ENCODE results near the gene PKNOX2. TPM values are rescaled to one million over a fixed set of nuclear protein-coding genes. Genes with fewer than 3 reads are reported as not detected.

PKNOX2 gene
- total RNA-seq, 1 donor, result under 0.01 TPM

DNA sequence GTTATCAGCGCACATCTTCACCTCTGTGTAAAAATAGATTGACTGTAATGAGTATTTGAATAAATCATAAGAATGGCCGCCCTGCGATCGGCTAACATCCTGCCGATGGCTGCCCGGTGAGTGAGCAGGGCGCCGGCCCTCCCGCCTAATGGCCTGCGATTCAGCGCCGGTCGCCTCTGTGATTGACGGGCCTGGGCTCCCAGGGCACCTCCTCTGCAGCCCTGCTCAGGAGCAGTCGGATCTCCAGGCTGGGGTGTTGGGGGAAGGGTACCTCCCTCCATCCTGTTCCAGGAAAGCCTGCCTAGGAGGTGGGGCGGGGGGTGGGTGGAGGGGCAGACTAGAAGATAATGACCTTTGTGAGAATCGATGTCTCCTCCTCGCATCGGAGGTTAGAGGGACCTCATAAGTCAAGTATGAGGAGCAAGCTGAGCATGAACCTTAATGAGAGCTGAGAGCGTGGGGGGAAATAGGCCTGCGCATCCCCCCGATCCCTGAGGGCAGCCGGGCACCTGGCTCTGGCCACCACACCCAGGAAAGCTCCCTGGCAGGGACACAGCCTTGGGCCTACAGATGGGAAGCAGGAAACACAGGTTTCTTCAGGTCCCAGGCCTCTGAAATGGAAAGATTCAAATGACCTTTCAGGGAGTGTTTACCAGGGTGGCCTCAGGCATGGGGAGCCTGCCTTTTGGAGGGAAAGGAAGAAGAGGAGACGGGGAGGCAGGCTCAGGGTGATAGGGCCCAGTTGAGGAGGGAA, 71.7 kb downstream of the PKNOX2 start:
- no peaks in the 10 kb centered on the region for H4K20me1 ChIP-seq (ENCODE audit: insufficient read depth, low read length)
- H3K27me3 ChIP-seq (ENCODE audit: insufficient read depth, low read length), result peaks cover 7% of the 10 kb centered on the region
- TF ChIP-seq CTCF (IDR thresholded peaks at IDR 0.05; ENCODE audit: extremely low read depth, low read depth, low read length), result no peak
- H3K4me3 ChIP-seq (ENCODE audit: insufficient read depth, low read length), result no peak overlapping the region
- no peak overlapping the region for H3K4me2 ChIP-seq (ENCODE audit: insufficient read depth, low read length)
- H3K9me3 ChIP-seq (ENCODE audit: low read depth, low read length), result no peaks in the 10 kb centered on the region
- no peaks in the 10 kb centered on the region for H3K4me1 ChIP-seq (ENCODE audit: insufficient read depth, low read length)
- no peaks in the 10 kb centered on the region for H3K79me2 ChIP-seq (ENCODE audit: insufficient read depth, low read length)
- no peak overlapping the region for H3K27ac ChIP-seq (ENCODE audit: low read depth, low read length)
- no peaks in the 10 kb centered on the region for H3K36me3 ChIP-seq (ENCODE audit: insufficient read depth, low read length)
- H2AFZ ChIP-seq (ENCODE audit: low read length), result no peak overlapping the region
- no peak for DNase-seq (ENCODE audit: insufficient read length, low spot score, missing footprints)

GRCh38 chr11:125239585-125240560, 75.3 kb downstream of the PKNOX2 start:
- H3K27me3 ChIP-seq (ENCODE audit: insufficient read depth, low read length), result no peaks in the 10 kb centered on the region
- H2AFZ ChIP-seq (ENCODE audit: low read length), result no peak overlapping the region
- H3K9me3 ChIP-seq (ENCODE audit: low read depth, low read length), result no peaks in the 10 kb centered on the region
- H3K4me1 ChIP-seq (ENCODE audit: insufficient read depth, low read length), result no peaks in the 10 kb centered on the region
- no peaks in the 10 kb centered on the region for H4K20me1 ChIP-seq (ENCODE audit: insufficient read depth, low read length)
- no peak overlapping the region for H3K4me2 ChIP-seq (ENCODE audit: insufficient read depth, low read length)
- no peaks in the 10 kb centered on the region for H3K79me2 ChIP-seq (ENCODE audit: insufficient read depth, low read length)
- no peak overlapping the region for H3K4me3 ChIP-seq (ENCODE audit: insufficient read depth, low read length)
- H3K27ac ChIP-seq (ENCODE audit: low read depth, low read length), result no peak overlapping the region
- no peak for TF ChIP-seq CTCF (IDR thresholded peaks at IDR 0.05; ENCODE audit: extremely low read depth, low read depth, low read length)
- H3K36me3 ChIP-seq (ENCODE audit: insufficient read depth, low read length), result no peaks in the 10 kb centered on the region
- no peak for DNase-seq (ENCODE audit: insufficient read length, low spot score, missing footprints)

GRCh38 chr11:125241104-125241503, 76.6 kb downstream of the PKNOX2 start:
- H3K79me2 ChIP-seq (ENCODE audit: insufficient read depth, low read length), result no peaks in the 10 kb centered on the region
- no peak for TF ChIP-seq CTCF (IDR thresholded peaks at IDR 0.05; ENCODE audit: extremely low read depth, low read depth, low read length)
- no peaks in the 10 kb centered on the region for H3K4me1 ChIP-seq (ENCODE audit: insufficient read depth, low read length)
- no peak for DNase-seq (ENCODE audit: insufficient read length, low spot score, missing footprints)
- H3K4me3 ChIP-seq (ENCODE audit: insufficient read depth, low read length), result no peak overlapping the region
- H3K27ac ChIP-seq (ENCODE audit: low read depth, low read length), result no peak overlapping the region
- no peaks in the 10 kb centered on the region for H3K9me3 ChIP-seq (ENCODE audit: low read depth, low read length)
- H3K36me3 ChIP-seq (ENCODE audit: insufficient read depth, low read length), result no peaks in the 10 kb centered on the region
- H3K4me2 ChIP-seq (ENCODE audit: insufficient read depth, low read length), result no peak overlapping the region
- H2AFZ ChIP-seq (ENCODE audit: low read length), result no peak overlapping the region
- H4K20me1 ChIP-seq (ENCODE audit: insufficient read depth, low read length), result no peaks in the 10 kb centered on the region
- H3K27me3 ChIP-seq (ENCODE audit: insufficient read depth, low read length), result no peaks in the 10 kb centered on the region

Measured in osteoblast (primary cell).